T follicular helper cell (primary cell): ENCODE results near the gene EBF4.
A peak's percentile ranks its signal among the peaks of the same experiment; 100 is the strongest.

Experiments used
- DNase-seq: peaks from one replicate; pipeline ENCODE4 v3.0.0-alpha.2; 2020; ENCODE audit warnings: low read depth
- total RNA-seq, 2 experiments: gene quantifications; one replicate each; lab custom pipeline; 2026; lab: John Stamatoyannopoulos, UW

EBF4 gene, protein sequence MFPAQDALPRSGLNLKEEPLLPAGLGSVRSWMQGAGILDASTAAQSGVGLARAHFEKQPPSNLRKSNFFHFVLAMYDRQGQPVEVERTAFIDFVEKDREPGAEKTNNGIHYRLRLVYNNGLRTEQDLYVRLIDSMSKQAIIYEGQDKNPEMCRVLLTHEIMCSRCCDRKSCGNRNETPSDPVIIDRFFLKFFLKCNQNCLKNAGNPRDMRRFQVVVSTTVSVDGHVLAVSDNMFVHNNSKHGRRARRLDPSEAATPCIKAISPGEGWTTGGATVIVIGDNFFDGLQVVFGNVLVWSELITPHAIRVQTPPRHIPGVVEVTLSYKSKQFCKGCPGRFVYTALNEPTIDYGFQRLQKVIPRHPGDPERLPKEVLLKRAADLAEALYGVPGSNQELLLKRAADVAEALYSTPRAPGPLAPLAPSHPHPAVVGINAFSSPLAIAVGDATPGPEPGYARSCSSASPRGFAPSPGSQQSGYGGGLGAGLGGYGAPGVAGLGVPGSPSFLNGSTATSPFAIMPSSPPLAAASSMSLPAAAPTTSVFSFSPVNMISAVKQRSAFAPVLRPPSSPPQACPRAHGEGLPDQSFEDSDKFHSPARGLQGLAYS
- 0.48 to 5.7 reads per million in 2 experiments for total RNA-seq

GRCh38 chr20:2692036-2692885, at the start of gene EBF4:
EBF4 (plus strand) TSS chr20:2692780; CDS start chr20:2693646, 866 bp downstream.
- no peak for DNase-seq

DNA sequence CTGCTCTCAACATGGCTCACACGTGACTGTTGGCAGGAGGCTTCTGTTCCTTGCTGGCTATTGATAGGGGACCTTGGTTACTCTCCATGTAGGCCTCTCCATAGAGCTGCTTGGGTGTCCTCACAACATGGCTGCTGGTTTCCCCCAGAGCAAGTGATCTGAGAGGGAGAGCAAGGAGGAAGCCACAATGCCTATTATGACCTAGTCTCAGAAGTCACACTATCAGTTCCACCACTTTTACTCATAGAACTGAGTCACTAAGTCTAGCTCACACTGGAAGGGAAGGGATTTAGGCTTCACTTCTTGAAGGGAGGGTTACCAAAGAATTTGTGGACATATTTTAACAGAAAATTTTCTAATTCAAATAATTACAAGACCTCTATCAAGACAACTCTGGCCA, 48.9 kb upstream of the EBF4 start:
- DNase-seq = no peak

GRCh38 chr20:2651772-2652723, 40.5 kb upstream of the EBF4 start, which contains the start of gene NOP56:
NOP56 (plus strand) TSS chr20:2652632; CDS start chr20:2652661, 29 bp downstream.
- DNase-seq = peak; percentile 92

DNA sequence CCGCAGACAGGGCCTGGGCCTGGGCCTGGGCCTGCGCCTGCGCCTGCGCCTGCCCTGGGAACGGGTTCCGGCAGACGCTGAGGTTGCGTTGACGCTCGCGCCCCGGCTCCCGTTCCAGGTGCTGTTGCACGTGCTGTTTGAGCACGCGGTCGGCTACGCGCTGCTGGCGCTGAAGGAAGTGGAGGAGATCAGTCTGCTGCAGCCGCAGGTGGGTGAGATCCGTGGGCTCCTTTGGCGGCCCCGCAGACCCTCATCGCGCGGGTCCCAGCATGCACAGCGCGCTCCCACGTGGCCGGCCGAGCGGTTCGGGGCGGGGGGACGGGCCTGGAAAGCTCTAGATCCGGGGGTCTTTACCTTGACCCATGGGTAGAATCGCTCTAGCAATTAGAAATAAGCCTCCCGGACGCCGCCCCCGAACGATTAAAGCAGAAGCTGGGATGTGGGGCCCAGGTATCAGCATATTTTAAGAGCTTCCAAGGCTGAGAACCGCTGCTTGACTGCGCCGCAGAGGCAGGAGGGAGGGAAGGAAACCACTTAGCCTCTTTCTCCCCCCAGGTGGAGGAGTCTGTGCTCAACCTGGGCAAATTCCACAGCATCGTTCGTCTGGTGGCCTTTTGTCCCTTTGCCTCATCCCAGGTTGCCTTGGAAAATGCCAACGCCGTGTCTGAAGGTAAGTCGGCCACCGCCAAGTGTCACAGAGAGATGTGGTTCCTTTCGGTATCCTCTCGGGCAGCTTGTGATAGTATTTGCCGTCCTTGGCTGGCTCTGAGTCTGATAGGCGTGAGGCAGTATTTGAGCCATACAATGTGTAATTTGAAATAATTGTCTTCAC, 39.6 kb upstream of the EBF4 start:
- DNase-seq = no peak

- no peak for DNase-seq
Measured at GRCh38 chr20:2653556-2654383, 38.8 kb upstream of the EBF4 start.

DNA sequence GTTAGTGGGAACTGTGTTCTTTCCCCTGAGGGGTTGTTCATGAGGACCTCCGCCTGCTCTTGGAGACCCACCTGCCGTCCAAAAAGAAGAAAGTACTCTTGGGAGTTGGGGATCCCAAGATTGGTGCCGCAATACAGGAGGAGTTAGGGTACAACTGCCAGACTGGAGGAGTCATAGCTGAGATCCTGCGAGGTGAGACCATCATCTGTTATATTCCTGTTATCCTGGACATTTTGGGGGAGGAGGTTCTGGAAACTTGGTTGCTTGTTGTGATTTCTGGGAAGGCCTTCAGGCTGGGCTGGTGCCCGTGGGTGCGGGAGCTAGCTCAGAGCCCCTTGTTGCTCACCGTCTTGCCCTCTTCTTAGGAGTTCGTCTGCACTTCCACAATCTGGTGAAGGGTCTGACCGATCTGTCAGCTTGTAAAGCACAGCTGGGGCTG, 38.2 kb upstream of the EBF4 start:
- DNase-seq = no peak

- no peak for DNase-seq
Measured at GRCh38 chr20:2654831-2655230, 37.7 kb upstream of the EBF4 start.

DNA sequence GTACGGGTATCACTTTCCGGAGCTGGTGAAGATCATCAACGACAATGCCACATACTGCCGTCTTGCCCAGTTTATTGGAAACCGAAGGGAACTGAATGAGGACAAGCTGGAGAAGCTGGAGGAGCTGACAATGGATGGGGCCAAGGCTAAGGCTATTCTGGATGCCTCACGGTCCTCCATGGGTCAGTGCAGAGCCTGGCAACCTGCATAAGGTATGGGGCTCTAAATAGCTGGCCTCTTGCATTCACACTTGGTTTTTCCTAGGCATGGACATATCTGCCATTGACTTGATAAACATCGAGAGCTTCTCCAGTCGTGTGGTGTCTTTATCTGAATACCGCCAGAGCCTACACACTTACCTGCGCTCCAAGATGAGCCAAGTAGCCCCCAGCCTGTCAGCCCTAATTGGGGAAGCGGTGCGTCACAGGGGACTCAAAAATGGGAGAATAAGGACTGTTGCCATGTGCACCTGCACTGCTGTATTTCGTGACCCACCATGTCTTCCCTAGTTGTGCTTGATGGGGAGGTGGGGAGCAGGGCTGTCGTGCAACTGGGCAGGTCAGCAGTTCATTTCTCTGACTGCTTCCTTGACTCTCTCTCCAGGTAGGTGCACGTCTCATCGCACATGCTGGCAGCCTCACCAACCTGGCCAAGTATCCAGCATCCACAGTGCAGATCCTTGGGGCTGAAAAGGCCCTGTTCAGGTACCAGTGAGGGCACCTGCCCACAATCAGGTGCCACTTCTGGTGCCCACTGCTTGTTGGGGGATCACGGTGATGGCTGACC, 37.1 kb upstream of the EBF4 start:
- no peak for DNase-seq

GRCh38 chr20:2656471-2657117, 36.0 kb upstream of the EBF4 start:
- no peak for DNase-seq

GRCh38 chr20:2657241-2657640, 35.3 kb upstream of the EBF4 start:
- no peak for DNase-seq

DNA sequence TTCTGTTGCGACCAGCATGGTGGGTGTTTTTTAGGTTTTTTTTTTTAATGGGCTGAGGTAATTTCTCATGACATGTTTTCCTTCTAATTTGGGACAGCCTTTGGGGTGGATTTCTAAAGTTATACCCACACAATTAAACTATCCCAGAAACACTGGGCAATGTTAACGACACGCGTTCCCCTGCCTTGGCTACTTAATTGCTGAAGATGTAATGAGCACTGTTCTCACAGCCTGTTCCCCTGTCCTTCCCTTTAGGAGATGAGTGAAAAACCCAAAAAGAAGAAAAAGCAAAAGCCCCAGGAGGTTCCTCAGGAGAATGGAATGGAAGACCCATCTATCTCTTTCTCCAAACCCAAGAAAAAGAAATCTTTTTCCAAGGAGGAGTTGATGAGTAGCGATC, 34.9 kb upstream of the EBF4 start:
- DNase-seq = no peak

- no peak for DNase-seq
Measured at GRCh38 chr20:2658414-2659354, 33.9 kb upstream of the EBF4 start.

GRCh38 chr20:2659547-2659946, 33.0 kb upstream of the EBF4 start:
- no peak for DNase-seq

DNA sequence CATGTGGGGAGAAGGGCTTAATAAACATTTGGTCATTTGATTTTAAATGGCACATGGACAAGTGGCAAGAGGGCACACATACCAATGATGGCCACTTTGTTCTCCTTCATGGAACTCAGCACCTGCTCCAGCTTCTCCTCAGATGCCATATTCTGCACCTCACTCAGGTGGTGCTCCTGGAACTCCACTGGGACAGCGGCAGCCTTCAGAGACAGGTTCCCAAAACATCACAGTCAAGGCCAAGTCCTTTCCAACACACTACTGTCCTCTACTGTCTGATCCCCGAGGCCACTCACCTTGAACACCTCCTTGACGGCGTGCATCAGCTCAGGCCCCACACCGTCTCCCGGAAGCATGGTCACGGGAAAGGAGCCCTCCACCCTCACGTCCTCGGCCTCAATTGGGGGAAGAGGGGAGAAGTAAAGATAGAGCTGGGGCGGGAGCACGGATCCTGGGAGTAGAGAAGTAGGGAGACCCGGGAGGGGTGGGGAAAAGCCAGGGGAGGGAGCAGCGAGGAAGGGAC, 29.2 kb upstream of the EBF4 start:
- DNase-seq = no peak

- peak; percentile 88 for DNase-seq
Measured at GRCh38 chr20:2663887-2664719, 28.5 kb upstream of the EBF4 start, which contains the start of gene IDH3B. IDH3B (minus strand) TSS chr20:2664216; CDS start chr20:2664188, 28 bp downstream.

DNA sequence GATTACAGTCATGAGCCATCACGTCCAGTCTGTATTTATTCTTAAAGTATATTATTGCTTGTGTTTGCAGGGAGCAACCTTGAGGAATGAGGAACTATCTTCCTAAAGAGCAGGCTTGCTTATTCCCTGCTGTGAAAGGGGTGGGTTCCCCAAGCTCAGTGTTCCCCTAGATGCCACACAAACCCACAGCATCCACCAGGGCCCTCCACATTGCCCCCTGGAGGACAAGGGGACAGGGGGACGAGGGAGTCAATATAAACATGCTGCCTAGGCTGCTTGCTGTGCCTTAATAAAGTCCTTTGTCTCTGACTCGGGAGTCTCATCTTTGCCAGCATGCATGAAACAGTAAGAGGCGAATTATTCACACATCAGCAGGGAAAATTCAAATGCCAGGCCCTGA, 20.6 kb upstream of the EBF4 start:
- DNase-seq = no peak
